ENCODE measurements around the gene COL27A1.

Gene COL27A1

DNA sequence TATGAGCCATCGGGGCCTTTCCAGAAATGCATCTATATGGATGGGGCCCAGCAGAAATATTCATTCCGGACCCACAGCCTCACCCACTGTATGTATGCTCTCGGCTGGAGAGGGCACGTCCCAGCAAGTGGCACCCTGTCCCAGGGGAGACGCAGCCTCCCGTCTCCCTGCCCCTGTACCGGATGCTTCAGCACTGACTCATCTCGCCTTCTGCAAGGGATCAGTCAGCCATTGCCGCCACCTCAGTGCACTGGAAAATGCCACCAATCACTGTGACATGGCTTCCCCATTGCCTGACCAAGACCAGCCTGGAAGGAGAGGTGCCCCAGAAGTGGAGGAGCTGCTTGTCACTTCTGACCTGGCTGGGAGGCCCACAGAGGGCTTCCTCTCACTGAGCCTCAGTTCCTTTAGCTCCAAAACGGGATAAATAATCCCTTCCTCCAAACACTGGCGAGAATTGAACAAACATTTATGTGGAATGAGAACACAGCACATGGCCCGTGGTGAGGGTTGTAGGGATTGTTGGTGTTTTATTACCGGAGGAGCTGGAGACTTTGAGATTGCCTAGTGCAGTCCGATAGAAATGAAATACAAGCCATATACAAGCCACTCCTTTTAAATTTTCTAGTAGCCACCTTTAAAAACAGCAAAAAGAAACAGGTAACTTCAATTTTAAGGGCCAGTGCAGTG, 123.7 kb downstream of the COL27A1 start:
- Histone ChIP-seq H3K27ac (replicated peaks) (no peak overlapping the region), H3K4me3 (replicated peaks; ENCODE audit: insufficient read depth, low read length) (no peak overlapping the region), H3K27me3 (ENCODE audit: insufficient read depth, poor library complexity, severe bottlenecking) (no peaks in the 10 kb centered on the region)
- no peak for TF ChIP-seq REST (IDR thresholded peaks at IDR 0.05; ENCODE audit: insufficient replicate concordance, low read depth)
- TF ChIP-seq, protein P1, sequence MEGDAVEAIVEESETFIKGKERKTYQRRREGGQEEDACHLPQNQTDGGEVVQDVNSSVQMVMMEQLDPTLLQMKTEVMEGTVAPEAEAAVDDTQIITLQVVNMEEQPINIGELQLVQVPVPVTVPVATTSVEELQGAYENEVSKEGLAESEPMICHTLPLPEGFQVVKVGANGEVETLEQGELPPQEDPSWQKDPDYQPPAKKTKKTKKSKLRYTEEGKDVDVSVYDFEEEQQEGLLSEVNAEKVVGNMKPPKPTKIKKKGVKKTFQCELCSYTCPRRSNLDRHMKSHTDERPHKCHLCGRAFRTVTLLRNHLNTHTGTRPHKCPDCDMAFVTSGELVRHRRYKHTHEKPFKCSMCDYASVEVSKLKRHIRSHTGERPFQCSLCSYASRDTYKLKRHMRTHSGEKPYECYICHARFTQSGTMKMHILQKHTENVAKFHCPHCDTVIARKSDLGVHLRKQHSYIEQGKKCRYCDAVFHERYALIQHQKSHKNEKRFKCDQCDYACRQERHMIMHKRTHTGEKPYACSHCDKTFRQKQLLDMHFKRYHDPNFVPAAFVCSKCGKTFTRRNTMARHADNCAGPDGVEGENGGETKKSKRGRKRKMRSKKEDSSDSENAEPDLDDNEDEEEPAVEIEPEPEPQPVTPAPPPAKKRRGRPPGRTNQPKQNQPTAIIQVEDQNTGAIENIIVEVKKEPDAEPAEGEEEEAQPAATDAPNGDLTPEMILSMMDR (IDR thresholded peaks at IDR 0.05; ENCODE audit: insufficient read depth, low read length), result no peak
- TF ChIP-seq POLR2AphosphoS5 (IDR thresholded peaks at IDR 0.05; ENCODE audit: low read depth), result no peak
- TF ChIP-seq GABPA (IDR thresholded peaks at IDR 0.05; ENCODE audit: low read depth), result no peak
- TF ChIP-seq SPI1 (IDR thresholded peaks at IDR 0.05; ENCODE audit: borderline replicate concordance, low read depth), result no peak
- no peak for DNase-seq (ENCODE audit: low read depth in 1 of 2, low spot score in 1 of 2)

- no peak for DNase-seq (ENCODE audit: low read depth in 1 of 2, low spot score in 1 of 2)
- Histone ChIP-seq H3K27me3 (ENCODE audit: insufficient read depth, poor library complexity, severe bottlenecking) (no peaks in the 10 kb centered on the region), H3K4me3 (replicated peaks; ENCODE audit: insufficient read depth, low read length) (no peak overlapping the region), H3K27ac (replicated peaks) (no peak overlapping the region)
- TF ChIP-seq, protein P1 (IDR thresholded peaks at IDR 0.05; ENCODE audit: insufficient read depth, low read length), result no peak
These were observed 124.4 kb downstream of the COL27A1 start for GRCh38 chr9:114279693-114280092.

DNA sequence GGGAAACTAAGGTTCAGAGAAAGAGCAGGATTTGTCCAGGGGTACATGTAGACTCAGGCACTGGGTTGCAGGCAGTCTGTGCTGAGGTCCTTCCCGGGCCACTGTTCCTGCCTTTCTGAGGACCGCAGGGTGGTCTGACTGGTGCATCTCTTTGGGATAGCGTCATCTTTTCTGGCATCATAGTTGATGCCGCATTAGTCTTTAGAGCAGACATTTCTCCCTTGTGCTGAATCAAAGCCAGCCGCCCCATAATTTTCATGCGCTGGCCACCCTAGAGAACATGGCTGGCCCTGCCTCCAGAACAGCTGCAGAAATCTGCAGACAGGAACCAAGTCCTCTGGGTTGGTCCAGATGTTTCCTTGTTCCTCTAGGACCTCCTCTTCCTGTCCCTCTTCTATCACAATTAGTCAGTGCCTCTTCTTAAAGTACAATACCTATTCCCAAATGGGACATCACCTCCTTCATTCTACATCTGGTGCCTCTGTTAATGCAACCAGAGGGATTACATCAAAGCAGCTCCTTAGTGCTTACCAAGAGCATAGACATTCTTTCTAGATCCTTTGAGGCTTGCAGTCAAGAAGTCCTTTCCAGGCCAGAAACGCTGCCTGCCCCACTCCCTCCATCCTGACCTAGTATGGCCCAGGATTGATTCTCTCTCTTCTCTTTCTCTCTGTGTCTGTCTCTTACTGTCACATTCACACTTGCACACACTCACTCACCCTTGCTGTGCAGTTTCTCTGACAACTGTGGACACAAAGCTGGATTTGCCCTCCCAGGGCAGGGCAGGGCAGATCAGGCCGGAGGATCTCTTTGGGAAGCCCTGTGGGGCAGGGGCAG, 125.5 kb downstream of the COL27A1 start:
- H3K27me3 ChIP-seq (ENCODE audit: insufficient read depth, poor library complexity, severe bottlenecking), result no peaks in the 10 kb centered on the region
- H3K27ac ChIP-seq (replicated peaks), result no peak overlapping the region
- DNase-seq (ENCODE audit: low read depth in 1 of 2, low spot score in 1 of 2), result no peak
- no peak overlapping the region for H3K4me3 ChIP-seq (replicated peaks; ENCODE audit: insufficient read depth, low read length)
- TF ChIP-seq GABPA (IDR thresholded peaks at IDR 0.05; ENCODE audit: low read depth) (no peak), SPI1 (IDR thresholded peaks at IDR 0.05; ENCODE audit: borderline replicate concordance, low read depth) (no peak), POLR2AphosphoS5 (IDR thresholded peaks at IDR 0.05; ENCODE audit: low read depth) (no peak), REST (IDR thresholded peaks at IDR 0.05; ENCODE audit: insufficient replicate concordance, low read depth) (no peak)
- TF ChIP-seq, protein P1 (IDR thresholded peaks at IDR 0.05; ENCODE audit: insufficient read depth, low read length), result no peak
